Measurements from ENCODE around the gene ACTN4. TPM values are rescaled to one million over a fixed set of nuclear protein-coding genes. Genes with fewer than 3 reads are reported as not detected.
"Not testable (repeated sequence)": the region's sequence is repeated elsewhere in the genome, so short reads cannot be mapped to it uniquely, and the experiment has no call there.

Gene ACTN4
- total RNA-seq, 2 experiments from 2014 or later = 160 to 171 TPM

DNA sequence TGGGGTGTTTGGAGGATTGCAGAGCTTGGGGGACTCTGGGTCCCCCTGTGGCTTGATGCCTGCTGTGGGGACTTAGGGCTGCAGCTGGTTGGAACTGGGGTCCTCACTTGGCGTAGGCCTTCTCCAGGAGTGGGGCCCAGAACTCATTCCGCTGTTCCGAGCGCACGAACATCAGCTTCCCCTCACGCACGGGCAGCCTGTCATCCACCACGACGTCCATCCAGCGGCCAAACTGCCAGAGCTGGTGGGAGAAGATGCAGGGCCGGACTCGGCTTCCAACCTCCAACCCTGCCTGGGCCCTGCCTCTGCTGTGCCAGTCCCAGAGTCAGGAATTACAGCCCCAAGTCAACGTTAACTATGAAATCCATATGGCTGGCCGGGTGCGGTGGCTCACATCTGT is 94.2 kb downstream of the ACTN4 start:
- H3K4me3 Mint-ChIP-seq = no peak overlapping the region
- no peak overlapping the region for H3K27ac Mint-ChIP-seq
- peaks cover 6% of the 10 kb centered on the region for H3K27me3 Mint-ChIP-seq
- H3K4me1 Mint-ChIP-seq = peaks cover 11% of the 10 kb centered on the region
- no peaks in the 10 kb centered on the region for H3K9me3 Mint-ChIP-seq
- no peak for DNase-seq
- H3K36me3 Mint-ChIP-seq = peaks cover 2% of the 10 kb centered on the region

- DNase-seq = no peak
- H3K9me3 Mint-ChIP-seq = no peaks in the 10 kb centered on the region
- H3K27me3 Mint-ChIP-seq = peaks cover 5% of the 10 kb centered on the region
- peaks cover 11% of the 10 kb centered on the region for H3K4me1 Mint-ChIP-seq
- no peak overlapping the region for H3K27ac Mint-ChIP-seq
- H3K36me3 Mint-ChIP-seq = peaks cover 2% of the 10 kb centered on the region
- no peak overlapping the region for H3K4me3 Mint-ChIP-seq
These were observed 94.8 kb downstream of the ACTN4 start for GRCh38 chr19:38742296-38742695.

DNA sequence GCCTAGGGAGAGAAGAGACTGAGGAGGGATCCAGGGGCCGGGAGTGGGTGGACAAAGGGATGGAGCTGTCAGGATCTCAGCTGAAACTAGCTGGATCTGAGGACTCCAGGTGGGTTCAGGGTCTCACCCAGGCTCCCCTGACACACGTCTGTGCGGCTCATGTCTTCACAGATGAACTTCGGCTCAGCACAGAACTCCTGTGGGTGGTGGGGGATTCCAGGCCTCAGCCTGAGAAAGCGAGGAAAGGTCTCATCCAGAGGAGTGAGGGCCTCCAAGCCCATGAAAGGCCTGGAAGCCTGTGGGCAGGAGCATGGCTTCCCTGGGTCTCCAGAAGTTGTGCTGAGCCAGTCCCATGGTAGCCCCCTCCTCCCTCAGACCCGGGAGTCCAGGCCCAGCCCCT is 95.5 kb downstream of the ACTN4 start:
- Mint-ChIP-seq H3K4me3 (no peak overlapping the region), H3K9me3 (no peaks in the 10 kb centered on the region)

DNA sequence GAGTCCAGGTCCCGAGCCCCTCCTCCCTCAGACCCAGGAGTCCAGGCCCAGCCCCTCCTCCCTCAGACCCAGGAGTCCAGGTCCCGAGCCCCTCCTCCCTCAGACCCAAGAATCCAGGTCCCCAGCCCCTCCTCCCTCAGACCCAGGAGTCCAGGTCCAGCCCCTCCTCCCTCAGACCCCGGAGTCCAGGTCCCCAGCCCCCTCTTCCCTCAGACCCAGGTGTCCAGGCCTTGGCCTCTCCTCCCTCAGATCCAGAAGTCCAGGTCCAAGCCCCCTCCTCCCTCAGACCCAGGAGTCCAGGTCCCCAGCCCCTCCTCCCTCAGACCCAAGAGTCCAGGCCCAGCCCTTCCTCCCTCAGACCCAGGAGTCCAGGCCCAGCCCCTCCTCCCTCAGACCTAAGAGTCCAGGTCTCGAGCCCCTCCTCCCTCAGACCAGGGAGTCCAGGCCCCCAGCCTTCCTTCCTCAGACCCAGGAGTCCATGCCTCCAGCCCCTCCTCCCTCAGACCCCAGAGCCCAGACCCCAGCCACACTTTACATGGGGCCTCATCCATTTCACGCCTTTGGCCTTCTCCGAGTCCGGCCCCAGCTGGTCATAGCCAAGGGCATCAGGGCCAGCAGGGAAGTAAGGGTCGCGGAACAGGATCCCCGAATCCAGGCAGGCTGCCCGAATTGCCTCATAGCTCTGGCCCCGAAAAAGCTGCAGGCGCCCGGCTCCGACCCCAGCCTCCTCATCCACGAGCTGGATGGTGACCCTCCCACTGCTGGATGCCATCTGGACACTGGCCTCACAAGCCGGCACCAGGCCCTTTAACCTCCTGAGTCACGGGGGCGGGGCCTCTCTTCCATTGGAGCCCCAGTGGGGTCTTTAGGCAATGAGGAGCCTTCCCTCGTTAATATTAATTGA is 96.2 kb downstream of the ACTN4 start:
- Mint-ChIP-seq H3K9me3 (no peaks in the 10 kb centered on the region), H3K36me3 (peaks cover 2% of the 10 kb centered on the region), H3K27ac (no peak overlapping the region), H3K4me3 (no peak overlapping the region), H3K27me3 (no peaks in the 10 kb centered on the region), H3K4me1 (peaks cover 5% of the 10 kb centered on the region)
- no peak for DNase-seq

More for the DNA sequence above, 95.5 kb downstream of the ACTN4 start:
- peaks cover 2% of the 10 kb centered on the region for H3K36me3 Mint-ChIP-seq
- H3K27ac Mint-ChIP-seq = no peak overlapping the region
- H3K27me3 Mint-ChIP-seq = peaks cover 1% of the 10 kb centered on the region
- no peak for DNase-seq
- peaks cover 6% of the 10 kb centered on the region for H3K4me1 Mint-ChIP-seq

DNA sequence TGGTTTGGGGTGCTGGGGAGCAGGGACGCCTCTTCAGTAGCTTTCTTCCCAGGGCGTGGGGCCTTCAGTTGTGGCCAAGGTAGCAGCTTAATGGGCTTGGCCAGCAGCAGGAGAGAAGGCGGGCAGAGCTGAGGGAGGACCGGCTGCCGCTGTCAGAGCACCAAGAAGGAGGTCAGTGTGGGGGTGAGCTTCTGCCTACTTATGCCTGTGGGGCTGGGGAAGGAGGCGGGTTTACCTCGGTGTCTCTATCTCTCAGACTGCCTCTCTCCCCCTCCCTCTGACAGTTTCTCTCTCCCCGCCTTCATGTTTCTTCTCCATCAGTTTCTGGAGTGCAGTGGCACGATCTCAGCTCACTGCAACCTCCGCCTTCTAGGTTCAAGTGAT is 96.8 kb downstream of the ACTN4 start, which contains the start of gene CAPN12:
CAPN12 (minus strand) TSS at position 177 of the 384 bp plus-strand sequence. CDS start 309 bp downstream, outside the sequence.
- Mint-ChIP-seq H3K4me3 (no peak within 1 kb of the TSS), H3K9me3 (no peaks in the 10 kb centered on the region), H3K4me1 (peaks cover 3% of the 10 kb centered on the region), H3K27me3 (no peaks in the 10 kb centered on the region), H3K36me3 (no peaks in the 10 kb centered on the region), H3K27ac (no peak within 1 kb of the TSS)
- DNase-seq = no peak

- DNase-seq = no peak
- Mint-ChIP-seq H3K4me3 (no peak overlapping the region), H3K4me1 (no peaks in the 10 kb centered on the region), H3K27me3 (no peaks in the 10 kb centered on the region), H3K27ac (no peak overlapping the region), H3K9me3 (no peaks in the 10 kb centered on the region), H3K36me3 (no peaks in the 10 kb centered on the region)
These were observed 97.4 kb downstream of the ACTN4 start for GRCh38 chr19:38744874-38745273.

GRCh38 chr19:38745316-38745715 is 97.9 kb downstream of the ACTN4 start:
- Mint-ChIP-seq H3K9me3 (no peaks in the 10 kb centered on the region), H3K4me3 (no peak overlapping the region)

DNA sequence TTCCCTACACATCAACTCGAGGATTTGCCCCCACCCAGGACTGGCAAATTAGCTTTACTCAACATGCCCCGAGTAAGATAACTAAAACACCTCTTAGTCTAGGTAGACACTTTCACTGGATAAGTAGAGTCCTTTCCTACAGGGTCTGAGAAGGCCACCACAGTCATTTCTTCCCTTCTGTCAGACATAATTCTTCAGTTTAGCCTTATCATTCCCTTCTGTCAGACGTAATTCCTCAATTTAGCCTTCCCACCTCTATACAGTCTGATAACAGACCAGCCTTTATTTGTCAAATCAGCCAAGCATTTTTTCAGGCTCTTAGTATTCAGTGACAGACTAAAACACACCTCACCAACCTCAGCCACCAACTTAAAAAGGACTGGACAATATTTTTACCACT is 106.3 kb downstream of the ACTN4 start:
- not testable (repeated sequence) for DNase-seq, H3K4me1 Mint-ChIP-seq, H3K9me3 Mint-ChIP-seq, H3K27ac Mint-ChIP-seq, H3K4me3 Mint-ChIP-seq, H3K36me3 Mint-ChIP-seq, H3K27me3 Mint-ChIP-seq

More at GRCh38 chr19:38745316-38745715, 97.9 kb downstream of the ACTN4 start:
- H3K4me1 Mint-ChIP-seq = no peaks in the 10 kb centered on the region
- DNase-seq = no peak
- H3K27me3 Mint-ChIP-seq = peaks cover under 1% of the 10 kb centered on the region
- no peak overlapping the region for H3K27ac Mint-ChIP-seq
- H3K36me3 Mint-ChIP-seq = no peaks in the 10 kb centered on the region

DNA sequence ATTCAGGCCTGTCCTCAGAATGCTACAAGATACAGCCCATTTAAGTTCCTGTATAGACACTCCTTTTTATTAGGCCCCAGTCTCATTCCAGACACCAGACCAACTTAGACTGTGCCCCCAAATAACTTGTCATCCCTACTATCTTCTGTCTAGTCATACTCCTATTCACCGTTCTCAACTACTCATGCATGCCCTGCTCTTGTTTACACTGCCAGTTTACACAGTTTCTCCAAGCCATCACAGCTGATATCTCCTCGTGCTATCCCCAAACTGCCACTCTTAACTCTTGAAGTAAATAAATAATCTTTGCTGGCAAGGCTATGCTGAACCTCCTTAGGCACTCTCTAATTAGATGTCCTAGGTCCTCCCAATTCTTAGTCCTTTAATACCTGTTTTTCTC is 106.7 kb downstream of the ACTN4 start:
- DNase-seq, H3K4me3 Mint-ChIP-seq, H3K27ac Mint-ChIP-seq, H3K4me1 Mint-ChIP-seq, H3K27me3 Mint-ChIP-seq, H3K9me3 Mint-ChIP-seq, H3K36me3 Mint-ChIP-seq: not testable (repeated sequence)

- H3K36me3 Mint-ChIP-seq = no peaks in the 10 kb centered on the region
- H3K4me1 Mint-ChIP-seq = no peaks in the 10 kb centered on the region
- no peak overlapping the region for H3K27ac Mint-ChIP-seq
- no peak for DNase-seq
- no peaks in the 10 kb centered on the region for H3K27me3 Mint-ChIP-seq
- no peak overlapping the region for H3K4me3 Mint-ChIP-seq
- H3K9me3 Mint-ChIP-seq = peaks cover 2% of the 10 kb centered on the region
These were observed 112.1 kb downstream of the ACTN4 start for GRCh38 chr19:38759590-38760003.

DNA sequence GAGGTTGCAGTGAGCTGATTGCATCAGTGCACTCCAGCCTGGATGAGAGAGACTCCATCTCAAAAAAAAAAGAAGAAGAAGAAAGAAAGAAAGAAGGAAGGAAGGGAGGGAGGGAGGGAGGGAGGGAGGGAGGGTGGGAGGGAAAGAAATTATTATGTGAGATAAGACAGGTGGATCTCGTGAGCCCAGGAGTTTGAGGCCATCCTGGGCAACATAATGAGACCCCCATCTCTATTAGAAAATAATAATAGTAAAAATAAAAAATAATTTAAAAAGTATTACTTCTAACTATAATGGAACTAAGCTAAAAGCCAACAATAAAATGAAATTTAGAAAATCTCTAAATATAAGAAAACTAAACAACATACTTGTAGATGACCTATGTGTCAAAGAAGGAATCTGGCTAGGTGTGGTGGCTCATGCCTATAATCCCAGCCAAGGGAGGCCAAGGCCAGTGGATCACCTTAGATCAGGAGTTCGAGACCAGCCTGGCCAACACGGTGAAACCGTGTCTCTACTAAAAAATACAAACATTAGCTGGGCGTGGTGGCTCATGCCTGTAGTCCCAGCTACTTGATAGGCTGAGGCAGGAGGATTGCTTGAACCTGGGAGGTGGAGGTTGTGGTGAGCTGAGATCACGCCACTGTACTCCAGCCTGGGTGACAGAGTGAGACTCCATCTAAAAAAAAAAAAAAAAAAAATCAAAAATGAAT is 113.5 kb downstream of the ACTN4 start:
- not testable (repeated sequence) for H3K27ac Mint-ChIP-seq, DNase-seq, H3K9me3 Mint-ChIP-seq, H3K27me3 Mint-ChIP-seq, H3K36me3 Mint-ChIP-seq, H3K4me1 Mint-ChIP-seq, H3K4me3 Mint-ChIP-seq

- H3K9me3 Mint-ChIP-seq, H3K4me1 Mint-ChIP-seq, H3K4me3 Mint-ChIP-seq, DNase-seq, H3K27ac Mint-ChIP-seq, H3K27me3 Mint-ChIP-seq, H3K36me3 Mint-ChIP-seq: not testable (repeated sequence)
These were observed 114.5 kb downstream of the ACTN4 start for GRCh38 chr19:38761884-38762389.

- H3K4me3 Mint-ChIP-seq = no peak overlapping the region
These were observed 116.4 kb downstream of the ACTN4 start for GRCh38 chr19:38763795-38764220.

GRCh38 chr19:38765214-38765613 is 117.8 kb downstream of the ACTN4 start:
- Mint-ChIP-seq H3K27me3 (no peaks in the 10 kb centered on the region), H3K4me1 (peaks cover 3% of the 10 kb centered on the region), H3K36me3 (no peaks in the 10 kb centered on the region), H3K4me3 (no peak overlapping the region), H3K9me3 (no peaks in the 10 kb centered on the region), H3K27ac (no peak overlapping the region)
- DNase-seq = no peak

More at GRCh38 chr19:38763795-38764220, 116.4 kb downstream of the ACTN4 start:
- DNase-seq = no peak
- no peaks in the 10 kb centered on the region for H3K4me1 Mint-ChIP-seq
- H3K9me3 Mint-ChIP-seq = no peaks in the 10 kb centered on the region
- H3K36me3 Mint-ChIP-seq = no peaks in the 10 kb centered on the region
- no peak overlapping the region for H3K27ac Mint-ChIP-seq
- H3K27me3 Mint-ChIP-seq = no peaks in the 10 kb centered on the region

DNA sequence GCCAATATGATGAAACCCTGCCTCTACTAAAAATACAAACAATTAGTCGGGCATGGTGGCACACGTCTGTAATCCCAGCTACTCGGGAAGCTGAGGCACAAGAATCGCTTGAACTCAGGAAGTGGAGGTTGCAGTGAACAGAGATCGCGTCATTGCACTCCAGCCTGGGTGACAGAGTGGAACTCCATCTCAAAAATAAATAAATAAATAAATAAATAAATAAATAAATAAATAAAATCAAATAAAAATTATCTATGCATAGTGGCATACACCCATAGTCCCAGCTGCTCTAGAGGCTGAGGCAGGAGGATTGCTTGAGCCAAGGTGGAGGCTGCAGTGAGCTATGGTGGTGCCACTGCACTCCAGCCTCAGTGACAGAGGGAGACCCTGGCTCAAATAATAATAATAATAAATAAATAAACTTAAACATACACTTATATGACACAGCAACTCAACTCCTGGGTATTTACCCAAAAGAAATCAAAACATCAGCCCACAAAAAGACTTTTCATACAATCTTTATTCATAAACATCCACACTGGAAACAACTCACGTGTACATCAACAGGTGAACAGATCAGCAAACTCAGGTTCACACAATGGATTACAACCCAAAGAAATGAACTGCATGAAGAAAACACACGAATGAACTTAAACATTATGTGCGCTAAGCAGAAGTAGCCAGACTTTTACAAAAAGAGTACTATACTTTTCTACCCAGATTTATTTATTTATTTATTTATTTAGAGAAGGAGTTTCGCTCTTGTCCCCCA is 119.0 kb downstream of the ACTN4 start:
- Mint-ChIP-seq H3K27ac (no peak overlapping the region), H3K27me3 (no peaks in the 10 kb centered on the region), H3K4me3 (no peak overlapping the region), H3K4me1 (peaks cover 3% of the 10 kb centered on the region), H3K36me3 (no peaks in the 10 kb centered on the region), H3K9me3 (no peaks in the 10 kb centered on the region)
- DNase-seq = no peak
